NCI-H510A treated with DMSO at 0.1 percent for 48 hours (cell line): ENCODE results near the gene ADIG.

Experiments
- DNase-seq: peaks from one replicate; lab custom pipeline; 2025; lab: John Stamatoyannopoulos, UW

ADIG gene

DNA sequence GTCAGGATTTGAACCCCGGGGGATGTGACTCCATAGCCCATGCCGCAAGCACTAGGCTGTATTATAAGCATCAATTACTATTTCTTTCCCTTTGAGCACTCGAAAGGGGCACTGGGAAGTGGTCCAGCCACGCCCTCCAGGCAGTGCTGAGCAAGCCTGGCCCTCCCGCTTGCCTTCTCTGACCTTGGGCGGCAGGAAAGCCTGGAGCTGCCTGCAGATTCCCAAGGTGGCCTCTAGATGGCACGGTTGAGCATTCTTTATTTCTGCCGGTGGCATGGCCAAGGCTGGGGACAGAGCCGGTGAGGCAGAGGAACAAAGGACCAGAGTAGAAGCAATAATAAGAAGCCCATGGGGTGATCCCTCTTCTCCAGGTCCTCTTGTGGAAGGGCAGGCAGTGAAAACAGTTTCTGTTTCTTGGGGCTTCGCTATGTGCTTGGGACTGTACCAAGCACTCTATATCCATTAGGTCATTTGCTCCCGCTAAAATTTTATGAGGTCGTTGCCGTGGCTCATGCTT, 52.6 kb downstream of the ADIG start:
- peak; percentile 75 for DNase-seq

DNA sequence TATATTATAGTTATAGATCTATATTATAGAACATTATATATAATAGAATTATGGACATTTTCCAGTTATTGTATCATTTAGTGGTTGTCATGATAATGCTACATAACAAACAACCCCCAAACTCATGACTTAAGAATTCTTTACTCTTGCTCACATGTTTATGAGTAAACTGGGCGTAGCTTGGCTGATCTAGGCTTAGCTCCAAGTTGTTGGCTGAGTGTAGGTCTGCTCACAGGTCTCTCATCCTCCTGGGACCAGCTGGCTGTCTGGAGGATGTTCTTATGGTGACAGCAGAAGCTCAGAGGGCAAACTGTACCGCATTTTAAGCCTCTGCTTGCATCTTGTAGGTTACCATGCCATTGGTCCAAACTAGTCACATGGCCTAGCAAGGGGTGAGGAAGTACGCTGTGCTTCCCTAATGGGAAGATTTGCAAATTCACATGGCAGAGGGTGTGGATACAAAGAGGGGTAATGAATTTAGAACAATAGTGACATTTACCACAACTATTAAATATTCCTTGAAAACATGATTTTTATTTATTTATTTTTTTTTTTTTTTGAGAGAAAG, 54.8 kb downstream of the ADIG start:
- DNase-seq: no peak
